H1 (cell line): ENCODE results near the gene PARD6A. TPM values are rescaled to one million over a fixed set of nuclear protein-coding genes. Genes with fewer than 3 reads are reported as not detected.

Experiments
- CTCF ChIP-seq, 3 experiments: IDR thresholded peaks; 1 replicate in 2 of 3; 2 replicates in 1 of 3; pipeline versions ENCODE4 v1.5.1 to v1.6.1; 2011; ENCODE audit warnings: low read length in 3 of 3, mild to moderate bottlenecking in 3 of 3, inconsistent platforms in 2 of 3, low read depth in 1 of 3, moderate library complexity in 1 of 3; ENCODE audit not compliant: insufficient read depth in 1 of 3; ENCODE audit errors: control extremely low read depth in 1 of 3
- SP4 ChIP-seq: IDR thresholded peaks from 2 replicates; pipeline ENCODE4 v1.6.1; 2012; ENCODE audit warnings: low read length, inconsistent platforms
- polyA plus RNA-seq, 7 experiments: library from polyadenylated mRNA; depleted of rRNA in 3 of 7; stranded (reverse) in 5 of 7; unstranded in 2 of 7; fragments of >200 nt in 5 of 7; fragments of 200-250 nt in 2 of 7; gene quantifications; 1 replicate in 5 of 7; 2 replicates in 1 of 7; 4 replicates in 1 of 7; pipeline versions ENCODE4 v1.2.1 to v1.2.3, GENCODE V29; 2011 to 2013; ENCODE audit warnings: missing spikeins in 2 of 7, mixed read lengths in 2 of 7
- total RNA-seq: library from RNA; stranded (reverse); fragmentation: NEBNext Ultra II Directional; extraction: Animal tissue kit (Norgen Biotek cat#: 25700); gene quantifications from 2 replicates; pipeline ENCODE4 v1.2.1, GENCODE V29; 2021

Gene PARD6A
- total and polyA plus RNA-seq, 2 of the 8 experiments (the other 6 are each of a cell fraction or from before 2014, with no cell fraction given): 15.1 to 21.8 TPM

DNA sequence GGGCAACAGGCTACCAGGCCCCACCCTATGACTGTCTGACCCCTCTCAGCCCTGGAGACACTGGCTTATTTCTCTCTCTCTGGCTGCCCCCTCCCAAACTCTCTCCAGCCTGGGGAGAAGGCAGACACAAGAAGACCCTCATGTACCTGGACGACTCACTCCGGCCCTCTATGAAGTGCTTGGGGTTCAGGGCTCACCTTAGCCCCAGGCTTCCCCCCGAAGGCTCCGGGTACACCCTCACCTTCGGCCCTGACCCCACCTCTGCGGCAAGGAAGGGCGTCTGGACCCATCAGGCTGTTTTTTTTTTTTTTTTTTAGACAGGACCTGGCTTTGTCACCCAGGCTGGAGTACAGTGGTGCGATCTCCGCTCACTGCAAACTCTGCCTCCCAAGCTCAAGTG is 16.7 kb upstream of the PARD6A start (continued):
- TF ChIP-seq CTCF (IDR thresholded peaks at IDR 0.05; ENCODE audit: control extremely low read depth in 1 of 3, insufficient read depth in 1 of 3, low read depth in 1 of 3, low read length in 3 of 3) (no peak), SP4 (no peak)
